HepG2 (cell line): ENCODE results near the gene TAC3. TPM values are rescaled to one million over a fixed set of nuclear protein-coding genes. Genes with fewer than 3 reads are reported as not detected.

ENCODE experiments used
- ATAC-seq: fragments of 200-7000 bp; cut with Tn5 transposase; 3 replicates; pipeline ENCODE4 v1.9.1; 2020; ENCODE audit warnings: mild to moderate bottlenecking, moderate library complexity
- BruUV-seq: library from RNA; stranded (reverse); fragments of 400-500 nt; replicated peaks from 2 replicates; lab custom pipeline; 2021; lab: Mats Ljungman, UMichigan
- CTCF ChIA-PET: fragments of 300-600 bp; formaldehyde crosslinking; extraction: SDS; loops from one replicate; lab custom pipeline; 2021; ENCODE audit warnings: low total read pairs, inconsistent platforms, low intra/inter-chr PET ratio; lab: Yijun Ruan, JAX
- POLR2A ChIA-PET: fragments of 350-600 bp; sonication (Branson Sonifier 250); formaldehyde crosslinking; loops from one replicate; lab custom pipeline; 2020; ENCODE audit warnings: antibody characterized with exemption, inconsistent platforms; lab: Yijun Ruan, JAX
- DNase-seq: peaks from one replicate; pipeline ENCODE4 v3.0.0-alpha.2; 2015; ENCODE audit warnings: low spot score
- FAIRE-seq: peaks from 3 replicates; lab custom pipeline; 2011; peaks lifted over from hg19 to GRCh38; lab: Jason Lieb, UNC
- H2AFZ ChIP-seq: one replicate; pipeline ENCODE4 v1.6.1; 2011; ENCODE audit warnings: low read length, inconsistent platforms
- H3K27ac ChIP-seq: fragments of 300-600 bp; 3 replicates; pipeline ENCODE4 v1.8.0; 2011; ENCODE audit warnings: mixed run types, mild to moderate bottlenecking, mixed read lengths, low read length, inconsistent platforms; ENCODE audit not compliant: insufficient read depth; ENCODE audit errors: extremely low read length
- H3K27me3 ChIP-seq, 2 experiments: fragments of 200-600 bp in 1 of 2; 2 replicates in 1 of 2; 3 replicates in 1 of 2; pipeline versions ENCODE4 v1.6.0 to v1.8.0; 2011; ENCODE audit warnings: low read length in 2 of 2, mild to moderate bottlenecking in 2 of 2, moderate library complexity in 2 of 2, inconsistent platforms in 1 of 2; ENCODE audit not compliant: insufficient read depth in 2 of 2, control insufficient read depth in 1 of 2
- H3K36me3 ChIP-seq, 2 experiments: fragments of 200-600 bp in 1 of 2; replicated peaks in 1 of 2; 2 replicates in 1 of 2; 3 replicates in 1 of 2; pipeline versions ENCODE4 v1.5.1 to v1.8.0; 2011; ENCODE audit warnings: low read length in 2 of 2, inconsistent platforms in 1 of 2; ENCODE audit not compliant: insufficient read depth in 2 of 2, control insufficient read depth in 1 of 2
- H3K4me1 ChIP-seq: 2 replicates; pipeline ENCODE4 v1.5.1; 2012; ENCODE audit warnings: low read length, inconsistent platforms; ENCODE audit not compliant: insufficient read depth
- H3K4me2 ChIP-seq: 2 replicates; pipeline ENCODE4 v1.6.0; 2011; ENCODE audit warnings: low read depth, low read length, inconsistent platforms
- H3K4me3 ChIP-seq, 3 experiments: fragments of 200-600 bp in 1 of 3; sonication (generic), shearing (Covaris generic) in 1 of 3; replicated peaks in 1 of 3; 2 replicates each; pipeline ENCODE4 v1.5.1; 2011 to 2016; ENCODE audit warnings: low read length in 3 of 3, inconsistent platforms in 2 of 3, low read depth in 2 of 3, mild to moderate bottlenecking in 2 of 3, control low read depth in 1 of 3, mixed read lengths in 1 of 3; ENCODE audit not compliant: insufficient read depth in 1 of 3
- H3K79me2 ChIP-seq: one replicate; pipeline ENCODE4 v1.6.1; 2011; ENCODE audit warnings: low read length, inconsistent platforms; ENCODE audit not compliant: insufficient read depth
- H3K9ac ChIP-seq: 2 replicates; pipeline ENCODE4 v1.6.0; 2011; ENCODE audit warnings: mild to moderate bottlenecking, low read depth, low read length, inconsistent platforms; ENCODE audit not compliant: insufficient read depth
- H3K9me3 ChIP-seq: 2 replicates; pipeline ENCODE4 v1.5.1; 2012; ENCODE audit warnings: mild to moderate bottlenecking, low read length
- H4K20me1 ChIP-seq: 2 replicates; pipeline ENCODE4 v1.6.0; 2011; ENCODE audit warnings: inconsistent platforms, mild to moderate bottlenecking, low read length, moderate library complexity; ENCODE audit not compliant: insufficient read depth
- ARNT ChIP-seq: fragments of 450-650 bp; IDR thresholded peaks from 2 replicates; pipeline ENCODE4 v1.6.1; 2017
- GMEB1 ChIP-seq: sonication (generic); formaldehyde crosslinking; IDR thresholded peaks from 2 replicates; pipeline ENCODE4 v1.5.1; 2020; ENCODE audit warnings: missing genetic modification reagents, mild to moderate bottlenecking, borderline replicate concordance
- HHEX ChIP-seq: IDR thresholded peaks from 2 replicates; pipeline ENCODE4 v1.6.1; 2016; ENCODE audit warnings: control low read depth
- MAFF ChIP-seq: IDR thresholded peaks from 2 replicates; pipeline ENCODE4 v1.6.1; 2011; ENCODE audit warnings: low read depth, low read length, improper control_type of control experiment
- PRDM4 ChIP-seq: sonication (generic); formaldehyde crosslinking; IDR thresholded peaks from 2 replicates; pipeline ENCODE4 v1.9.0; 2021; ENCODE audit warnings: missing genetic modification reagents, borderline replicate concordance
- ZNF317 ChIP-seq: sonication (generic); formaldehyde crosslinking; IDR thresholded peaks from 2 replicates; pipeline ENCODE4 v1.5.0; 2020; ENCODE audit warnings: mild to moderate bottlenecking, missing genetic modification reagents
- ZNF572 ChIP-seq: sonication (generic); formaldehyde crosslinking; IDR thresholded peaks from 2 replicates; pipeline ENCODE4 v1.5.1; 2020; ENCODE audit warnings: mild to moderate bottlenecking, missing genetic modification reagents
- WGBS: methylation state at CpG from one replicate; pipeline ENCODE4 v1.1.6; 2017; ENCODE audit warnings: low lambda C conversion rate; 5-methylcytosine and 5-hydroxymethylcytosine counted together
- in situ Hi-C: cut with HindIII; loops from 2 replicates; pipeline ENCODE4 v1.10.0; 2017; ENCODE audit warnings: low pct_unique_long_range_greater_than_20kb; ENCODE audit not compliant: extremely low pct_ligation_motif_present
- intact Hi-C: fragments of 100-400 bp; cut with micrococcal nuclease; formaldehyde crosslinking; loops from one replicate; pipeline ENCODE4 v1.10.0; 2022; ENCODE audit not compliant: unreplicated experiment
- polyA plus RNA-seq, 8 experiments: library from polyadenylated mRNA; depleted of rRNA in 3 of 8; stranded (reverse) in 7 of 8; unstranded in 1 of 8; fragments of >200 nt; fragmentation: Illumina TruSeq in 4 of 8; extraction: Trizol in 4 of 8; gene quantifications; 2 replicates each; pipeline versions ENCODE4 v1.2.1 to v1.2.3, GENCODE V29; 2011 to 2016; ENCODE audit warnings: low read depth in 4 of 8, missing spikeins in 1 of 8, mixed read lengths in 1 of 8; ENCODE audit not compliant: insufficient read depth in 1 of 8
- total RNA-seq, 5 experiments: library from RNA; depleted of rRNA; stranded (reverse); fragments of >200 nt; fragmentation: Illumina TruSeq; extraction: Trizol; gene quantifications; 2 replicates each; pipeline ENCODE4 v1.2.3, GENCODE V29; 2016; ENCODE audit warnings: low read depth in 1 of 5

Gene TAC3
- total and polyA plus RNA-seq, 2 of the 13 experiments (the other 11 are each of a cell fraction or from before 2014, with no cell fraction given) = 0.13 to 0.15 TPM

- no TSS peak for BruUV-seq
- no peaks in the 10 kb centered on the region for H4K20me1 ChIP-seq
- no peak for DNase-seq
- ATAC-seq = no peak
- intact Hi-C loops (no loop called here), in situ Hi-C loops (no loop called here)
- H3K9ac ChIP-seq = no peak overlapping the region
- no peak overlapping the region for H3K27ac ChIP-seq
- H3K79me2 ChIP-seq = no peaks in the 10 kb centered on the region
- no peak overlapping the region for H2AFZ ChIP-seq
- TF ChIP-seq ARNT (no peak), GMEB1 (CRISPR knock-in tag) (no peak), MAFF (no peak), ZNF572 (CRISPR knock-in tag) (no peak), ZNF317 (CRISPR knock-in tag) (no peak), HHEX (CRISPR knock-in tag) (no peak), PRDM4 (CRISPR knock-in tag) (no peak)
- no peak overlapping the region for H3K4me3 ChIP-seq
- H3K27me3 ChIP-seq = no peaks in the 10 kb centered on the region
- no peaks in the 10 kb centered on the region for H3K9me3 ChIP-seq
- POLR2A ChIA-PET = no interaction called here
- H3K4me2 ChIP-seq = no peak overlapping the region
- no peak for FAIRE-seq
- H3K4me1 ChIP-seq = peaks cover 21% of the 10 kb centered on the region
- 94% methylated on average over 3 of the region's 3 CpGs for WGBS
- CTCF ChIA-PET = no interaction called here
- H3K36me3 ChIP-seq = no peaks in the 10 kb centered on the region
These were observed 28.6 kb upstream of the TAC3 start for GRCh38 chr12:57044889-57045288.
